ENCODE data around the gene FBXO36. TPM values are rescaled to one million over a fixed set of nuclear protein-coding genes. Genes with fewer than 3 reads are reported as not detected.

FBXO36 gene
- total RNA-seq, 1 experiment from 2014 or later = 2.6 TPM

- Histone ChIP-seq H3K4me3 (ENCODE audit: low read length) (no peak overlapping the region), H2AFZ (ENCODE audit: low read length) (no peak overlapping the region), H3K79me2 (ENCODE audit: low read length) (peaks cover 100% of the 10 kb centered on the region), H3K36me3 (ENCODE audit: insufficient read depth, low read length) (peaks cover 21% of the 10 kb centered on the region; the same call in 1 of the 2 replicates), H4K20me1 (ENCODE audit: insufficient read depth, low read depth, low read length) (peaks cover 15% of the 10 kb centered on the region), H3K4me1 (ENCODE audit: low read length) (peaks cover 4% of the 10 kb centered on the region), H3K27me3 (ENCODE audit: low read length) (no peaks in the 10 kb centered on the region), H3K27ac (ENCODE audit: low read length) (no peak overlapping the region), H3K9me3 (ENCODE audit: low read length) (no peaks in the 10 kb centered on the region), H3K9ac (ENCODE audit: low read length) (no peak overlapping the region), H3K4me2 (ENCODE audit: low read depth, low read length, poor library complexity, severe bottlenecking) (no peak overlapping the region), H3K9me2 (replicated peaks; ENCODE audit: insufficient read depth, low read length) (no peaks in the 10 kb centered on the region)
- no peak for DNase-seq
Observed at GRCh38 chr2:229901819-229902218, 20.5 kb upstream of the FBXO36 start.

GRCh38 chr2:229903037-229903436, 19.3 kb upstream of the FBXO36 start:
- Histone ChIP-seq H3K36me3 (ENCODE audit: insufficient read depth, low read length) (peaks cover 21% of the 10 kb centered on the region; the same call in 1 of the 2 replicates), H3K9me2 (replicated peaks; ENCODE audit: insufficient read depth, low read length) (no peaks in the 10 kb centered on the region), H3K9ac (ENCODE audit: low read length) (no peak overlapping the region), H3K4me2 (ENCODE audit: low read depth, low read length, poor library complexity, severe bottlenecking) (no peak overlapping the region), H3K4me1 (ENCODE audit: low read length) (no peaks in the 10 kb centered on the region; the same call in none of the 2 replicates), H3K9me3 (ENCODE audit: low read length) (no peaks in the 10 kb centered on the region), H3K79me2 (ENCODE audit: low read length) (peaks cover 100% of the 10 kb centered on the region), H3K4me3 (ENCODE audit: low read length) (no peak overlapping the region), H3K27ac (ENCODE audit: low read length) (no peak overlapping the region), H2AFZ (ENCODE audit: low read length) (no peak overlapping the region), H3K27me3 (ENCODE audit: low read length) (no peaks in the 10 kb centered on the region), H4K20me1 (ENCODE audit: insufficient read depth, low read depth, low read length) (peaks cover 15% of the 10 kb centered on the region)
- no peak for DNase-seq

GRCh38 chr2:229905601-229906000, 16.7 kb upstream of the FBXO36 start:
- H3K4me3 ChIP-seq (ENCODE audit: low read length) = no peak overlapping the region
- no peaks in the 10 kb centered on the region for H3K9me2 ChIP-seq (replicated peaks; ENCODE audit: insufficient read depth, low read length)

GRCh38 chr2:229909090-229909489, 13.2 kb upstream of the FBXO36 start:
- Histone ChIP-seq H3K27ac (ENCODE audit: low read length) (no peak overlapping the region), H3K9ac (ENCODE audit: low read length) (no peak overlapping the region), H3K4me3 (ENCODE audit: low read length) (no peak overlapping the region), H3K36me3 (ENCODE audit: insufficient read depth, low read length) (peaks cover 13% of the 10 kb centered on the region; the same call in 1 of the 2 replicates), H3K27me3 (ENCODE audit: low read length) (no peaks in the 10 kb centered on the region), H3K4me1 (ENCODE audit: low read length) (peaks cover 40% of the 10 kb centered on the region), H3K4me2 (ENCODE audit: low read depth, low read length, poor library complexity, severe bottlenecking) (no peak overlapping the region), H3K9me2 (replicated peaks; ENCODE audit: insufficient read depth, low read length) (no peaks in the 10 kb centered on the region), H4K20me1 (ENCODE audit: insufficient read depth, low read depth, low read length) (peaks cover 10% of the 10 kb centered on the region), H3K79me2 (ENCODE audit: low read length) (peaks cover 100% of the 10 kb centered on the region), H2AFZ (ENCODE audit: low read length) (no peak overlapping the region), H3K9me3 (ENCODE audit: low read length) (no peaks in the 10 kb centered on the region)
- DNase-seq = no peak

More at GRCh38 chr2:229905601-229906000, 16.7 kb upstream of the FBXO36 start:
- peaks cover 100% of the 10 kb centered on the region for H3K79me2 ChIP-seq (ENCODE audit: low read length)
- peaks cover 15% of the 10 kb centered on the region for H4K20me1 ChIP-seq (ENCODE audit: insufficient read depth, low read depth, low read length)
- peaks cover 25% of the 10 kb centered on the region; the same call in 1 of the 2 replicates for H3K36me3 ChIP-seq (ENCODE audit: insufficient read depth, low read length)
- no peak for DNase-seq
- H3K4me1 ChIP-seq (ENCODE audit: low read length) = peaks cover 6% of the 10 kb centered on the region
- no peaks in the 10 kb centered on the region for H3K9me3 ChIP-seq (ENCODE audit: low read length)
- no peak overlapping the region for H2AFZ ChIP-seq (ENCODE audit: low read length)
- H3K27ac ChIP-seq (ENCODE audit: low read length) = no peak overlapping the region
- H3K27me3 ChIP-seq (ENCODE audit: low read length) = no peaks in the 10 kb centered on the region
- no peak overlapping the region for H3K4me2 ChIP-seq (ENCODE audit: low read depth, low read length, poor library complexity, severe bottlenecking)
- H3K9ac ChIP-seq (ENCODE audit: low read length) = no peak overlapping the region

GRCh38 chr2:229910147-229910831, 12.0 kb upstream of the FBXO36 start:
- Histone ChIP-seq H4K20me1 (ENCODE audit: insufficient read depth, low read depth, low read length) (peaks cover 3% of the 10 kb centered on the region), H3K9ac (ENCODE audit: low read length) (no peak overlapping the region), H2AFZ (ENCODE audit: low read length) (no peak overlapping the region), H3K27me3 (ENCODE audit: low read length) (no peaks in the 10 kb centered on the region), H3K4me2 (ENCODE audit: low read depth, low read length, poor library complexity, severe bottlenecking) (peak overlapping the region; percentile 55), H3K27ac (ENCODE audit: low read length) (peak overlapping the region; percentile 69), H3K4me3 (ENCODE audit: low read length) (no peak overlapping the region), H3K9me2 (replicated peaks; ENCODE audit: insufficient read depth, low read length) (no peaks in the 10 kb centered on the region), H3K4me1 (ENCODE audit: low read length) (peaks cover 52% of the 10 kb centered on the region), H3K36me3 (ENCODE audit: insufficient read depth, low read length) (peaks cover 7% of the 10 kb centered on the region; the same call in 1 of the 2 replicates), H3K9me3 (ENCODE audit: low read length) (no peaks in the 10 kb centered on the region), H3K79me2 (ENCODE audit: low read length) (peaks cover 100% of the 10 kb centered on the region)
- DNase-seq = no peak

GRCh38 chr2:229910832-229911412, 11.4 kb upstream of the FBXO36 start:
- Histone ChIP-seq H3K9ac (ENCODE audit: low read length) (peak overlapping the region; percentile 0; the same call in 1 of the 2 replicates), H3K9me2 (replicated peaks; ENCODE audit: insufficient read depth, low read length) (no peaks in the 10 kb centered on the region), H4K20me1 (ENCODE audit: insufficient read depth, low read depth, low read length) (no peaks in the 10 kb centered on the region), H2AFZ (ENCODE audit: low read length) (no peak overlapping the region), H3K27ac (ENCODE audit: low read length) (peak overlapping the region; percentile 69), H3K79me2 (ENCODE audit: low read length) (peaks cover 100% of the 10 kb centered on the region), H3K4me1 (ENCODE audit: low read length) (peaks cover 55% of the 10 kb centered on the region), H3K4me3 (ENCODE audit: low read length) (no peak overlapping the region), H3K36me3 (ENCODE audit: insufficient read depth, low read length) (peaks cover 4% of the 10 kb centered on the region; the same call in 1 of the 2 replicates), H3K9me3 (ENCODE audit: low read length) (no peaks in the 10 kb centered on the region), H3K27me3 (ENCODE audit: low read length) (no peaks in the 10 kb centered on the region), H3K4me2 (ENCODE audit: low read depth, low read length, poor library complexity, severe bottlenecking) (peak overlapping the region; percentile 55)
- DNase-seq = peak; percentile 74

GRCh38 chr2:229914171-229914570, 8.1 kb upstream of the FBXO36 start:
- Histone ChIP-seq H3K9ac (ENCODE audit: low read length) (no peak overlapping the region), H3K4me3 (ENCODE audit: low read length) (no peak overlapping the region), H3K27ac (ENCODE audit: low read length) (no peak overlapping the region), H3K9me3 (ENCODE audit: low read length) (no peaks in the 10 kb centered on the region), H3K9me2 (replicated peaks; ENCODE audit: insufficient read depth, low read length) (no peaks in the 10 kb centered on the region), H3K4me2 (ENCODE audit: low read depth, low read length, poor library complexity, severe bottlenecking) (no peak overlapping the region), H3K4me1 (ENCODE audit: low read length) (peaks cover 55% of the 10 kb centered on the region), H3K27me3 (ENCODE audit: low read length) (no peaks in the 10 kb centered on the region), H4K20me1 (ENCODE audit: insufficient read depth, low read depth, low read length) (0 out of 2 replicates have a peak, but pooled peaks cover 7% of the 10 kb centered on the region), H3K36me3 (ENCODE audit: insufficient read depth, low read length) (peaks cover 18% of the 10 kb centered on the region), H3K79me2 (ENCODE audit: low read length) (peaks cover 98% of the 10 kb centered on the region), H2AFZ (ENCODE audit: low read length) (no peak overlapping the region)
- no peak for DNase-seq

GRCh38 chr2:229917793-229918192, 4.5 kb upstream of the FBXO36 start:
- Histone ChIP-seq H3K27me3 (ENCODE audit: low read length) (no peaks in the 10 kb centered on the region), H4K20me1 (ENCODE audit: insufficient read depth, low read depth, low read length) (peaks cover 7% of the 10 kb centered on the region; the same call in 1 of the 2 replicates)

More at GRCh38 chr2:229917793-229918192, 4.5 kb upstream of the FBXO36 start:
- no peaks in the 10 kb centered on the region for H3K9me3 ChIP-seq (ENCODE audit: low read length)
- H3K4me3 ChIP-seq (ENCODE audit: low read length) = no peak overlapping the region
- peaks cover 14% of the 10 kb centered on the region for H3K36me3 ChIP-seq (ENCODE audit: insufficient read depth, low read length)
- H3K4me1 ChIP-seq (ENCODE audit: low read length) = peaks cover 41% of the 10 kb centered on the region
- no peak overlapping the region for H2AFZ ChIP-seq (ENCODE audit: low read length)
- no peak overlapping the region for H3K9ac ChIP-seq (ENCODE audit: low read length)
- H3K9me2 ChIP-seq (replicated peaks; ENCODE audit: insufficient read depth, low read length) = no peaks in the 10 kb centered on the region
- H3K79me2 ChIP-seq (ENCODE audit: low read length) = peaks cover 86% of the 10 kb centered on the region
- no peak overlapping the region for H3K27ac ChIP-seq (ENCODE audit: low read length)
- H3K4me2 ChIP-seq (ENCODE audit: low read depth, low read length, poor library complexity, severe bottlenecking) = no peak overlapping the region
- DNase-seq = no peak

Data from Karpas-422 (cell line).